Endothelial cell of hepatic sinusoid (primary cell): ENCODE results near the gene NT5C3B.
"Not testable (repeated sequence)": the region's sequence is repeated elsewhere in the genome, so short reads cannot be mapped to it uniquely, and the experiment has no call there.

ENCODE experiments used
- in situ Hi-C: cut with HindIII; loops from 2 replicates; pipeline ENCODE4 v1.10.0; 2017; ENCODE audit warnings: low sequenced_read_pairs

Gene NT5C3B

DNA sequence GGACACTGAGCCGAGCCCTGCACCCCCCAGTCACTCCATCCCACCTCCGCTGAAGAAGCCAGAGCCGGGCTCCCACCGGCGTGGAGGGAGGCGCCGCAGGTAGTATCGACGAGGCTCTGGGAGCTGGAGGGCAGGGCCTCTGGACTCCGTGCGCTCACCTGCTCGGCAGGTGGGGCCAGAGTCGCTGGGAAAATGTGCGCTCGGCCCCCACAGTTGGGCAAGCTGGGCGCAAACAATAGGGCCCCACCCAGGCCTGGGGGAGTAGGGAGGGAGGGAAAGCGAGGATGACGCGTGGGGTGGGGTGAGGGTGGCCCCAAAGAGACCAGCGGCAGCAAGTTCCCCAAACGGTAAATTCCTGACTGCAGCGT is 50.2 kb downstream of the NT5C3B start:
- in situ Hi-C loops = no loop called here

DNA sequence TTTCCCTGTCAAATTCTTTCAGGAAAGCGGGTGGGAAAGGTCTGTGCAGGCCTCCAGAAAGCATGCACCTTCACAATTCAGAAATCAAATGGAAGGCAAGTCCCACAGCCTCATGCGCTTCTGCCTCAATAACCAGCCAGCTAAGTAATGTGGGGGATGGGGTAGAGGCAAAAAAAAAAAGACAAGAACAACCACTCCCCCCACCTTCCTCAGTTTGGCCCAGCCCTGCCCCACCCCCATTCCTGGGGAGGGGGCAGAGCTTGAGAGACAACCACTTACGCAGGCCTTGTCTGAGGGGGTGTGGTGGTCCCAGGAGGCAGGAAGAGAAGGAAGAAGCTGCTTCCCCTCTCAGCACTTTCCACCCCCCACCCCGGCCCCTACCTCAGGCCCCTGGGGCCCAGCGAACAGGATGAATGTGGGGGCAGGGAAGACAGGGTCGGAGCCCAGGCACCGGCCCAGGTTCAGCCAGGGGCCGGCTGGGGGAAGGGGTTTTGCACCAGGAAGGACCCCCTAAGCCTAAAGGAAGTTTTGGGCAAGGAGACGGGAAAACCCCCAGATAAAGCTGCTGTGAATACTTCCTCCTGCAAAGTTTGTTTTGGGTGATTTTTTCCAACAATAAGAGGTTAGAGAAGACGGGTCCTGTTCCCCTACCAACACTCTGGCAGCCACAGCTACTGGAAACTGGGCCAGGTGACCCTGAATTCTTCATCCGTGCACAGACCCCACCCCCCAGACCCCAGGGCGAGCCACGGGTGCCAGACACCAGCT is 50.8 kb downstream of the NT5C3B start:
- in situ Hi-C loops = no loop called here

DNA sequence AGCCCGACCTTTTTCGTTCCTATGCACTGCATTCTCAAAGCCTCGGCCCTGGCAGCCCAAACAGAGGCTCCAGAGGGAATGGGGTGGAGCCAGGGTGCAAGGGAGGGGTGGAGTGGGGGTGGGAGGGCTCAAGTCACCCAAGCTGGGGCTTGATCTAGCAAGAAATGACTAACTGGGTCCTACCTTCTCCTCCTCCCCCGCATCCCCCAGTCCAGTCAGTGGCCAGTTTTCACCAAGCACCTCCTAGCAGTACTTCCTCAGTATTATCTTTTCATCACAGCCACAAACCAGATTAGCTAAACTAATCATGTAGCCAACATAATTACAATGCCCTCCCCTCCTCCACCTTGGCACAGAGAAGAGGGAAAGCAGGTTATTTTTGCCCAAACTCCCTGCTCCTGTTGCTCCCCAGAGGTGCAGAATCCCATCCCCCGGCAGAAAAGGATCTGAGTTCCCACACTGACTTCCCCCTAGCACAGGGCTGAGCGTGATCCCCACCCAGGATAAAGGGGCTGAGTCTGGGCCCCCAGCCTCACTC is 51.8 kb downstream of the NT5C3B start:
- in situ Hi-C loops = no loop called here

DNA sequence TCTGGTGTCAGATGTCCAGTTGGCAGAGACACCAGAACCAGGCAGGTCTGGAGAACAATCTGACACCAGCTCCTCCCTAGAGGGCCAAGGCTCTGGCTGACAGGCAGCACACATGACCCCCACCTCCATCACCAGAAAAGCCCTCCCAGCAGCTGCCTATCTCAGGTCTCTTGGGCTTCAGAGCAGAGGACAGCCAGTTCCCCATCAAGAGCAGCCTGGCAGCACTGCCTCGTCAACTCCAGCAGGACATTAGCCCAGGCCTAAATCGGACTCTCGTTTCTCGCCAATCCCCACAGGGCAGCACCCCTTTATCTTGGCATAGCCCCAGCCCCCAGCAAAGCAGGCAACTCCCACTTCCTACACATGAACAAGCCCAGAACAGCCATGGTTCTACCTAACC is 53.9 kb downstream of the NT5C3B start:
- in situ Hi-C loops = no loop called here

DNA sequence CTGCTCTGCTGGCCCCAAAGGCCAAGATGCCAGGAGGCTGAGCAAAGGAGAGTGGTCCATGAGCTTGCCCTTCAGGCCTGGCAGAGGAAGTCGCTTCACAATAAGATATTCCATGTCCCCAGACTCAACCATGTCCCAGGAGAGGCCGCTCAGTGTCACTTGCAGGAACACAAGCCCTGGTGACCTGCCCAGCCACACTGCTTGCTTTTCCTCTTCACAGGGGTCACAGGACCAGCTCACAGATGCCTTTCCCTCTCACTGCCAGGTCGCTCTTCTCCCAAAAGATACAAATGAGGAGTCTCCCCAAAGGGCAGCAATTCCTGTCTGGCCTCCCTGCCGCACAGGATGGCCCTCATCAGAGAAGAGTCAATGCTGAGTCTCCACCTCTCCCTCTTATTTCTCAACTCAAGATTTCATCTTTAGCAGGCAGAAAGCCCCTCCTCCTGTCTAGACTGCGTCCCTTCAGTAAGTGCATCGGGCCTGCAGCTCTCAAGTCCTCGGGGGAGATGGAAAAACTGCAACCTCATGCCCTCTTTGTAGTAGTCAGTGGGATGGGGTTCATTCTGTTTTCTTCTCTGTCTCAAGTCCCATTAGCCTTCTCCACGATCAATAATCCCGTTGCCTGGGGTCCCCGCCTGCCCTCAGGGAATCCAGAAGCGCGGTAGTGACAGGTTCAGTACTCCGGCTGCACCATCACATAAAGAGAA is 54.5 kb downstream of the NT5C3B start:
- in situ Hi-C loops = no loop called here

DNA sequence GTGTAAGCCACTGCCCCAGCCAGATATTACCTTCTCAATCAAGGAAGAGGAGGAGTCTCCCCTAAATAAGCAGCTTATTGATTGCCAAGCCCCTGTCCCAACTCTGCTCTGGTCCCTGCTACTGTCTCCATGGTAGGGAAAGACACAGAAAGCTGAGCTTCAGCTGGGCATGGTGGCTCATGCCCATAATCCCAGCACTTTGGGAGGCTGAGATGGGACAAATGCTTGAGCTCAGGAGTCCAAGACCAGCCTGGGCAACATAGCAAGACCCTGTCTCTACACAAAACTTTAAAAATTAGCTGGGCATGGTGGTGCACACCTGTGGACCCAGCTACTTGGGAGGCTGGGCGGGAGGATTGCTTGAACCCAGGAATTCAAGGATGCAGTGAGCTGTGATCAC is 56.1 kb downstream of the NT5C3B start:
- in situ Hi-C loops = no loop called here

DNA sequence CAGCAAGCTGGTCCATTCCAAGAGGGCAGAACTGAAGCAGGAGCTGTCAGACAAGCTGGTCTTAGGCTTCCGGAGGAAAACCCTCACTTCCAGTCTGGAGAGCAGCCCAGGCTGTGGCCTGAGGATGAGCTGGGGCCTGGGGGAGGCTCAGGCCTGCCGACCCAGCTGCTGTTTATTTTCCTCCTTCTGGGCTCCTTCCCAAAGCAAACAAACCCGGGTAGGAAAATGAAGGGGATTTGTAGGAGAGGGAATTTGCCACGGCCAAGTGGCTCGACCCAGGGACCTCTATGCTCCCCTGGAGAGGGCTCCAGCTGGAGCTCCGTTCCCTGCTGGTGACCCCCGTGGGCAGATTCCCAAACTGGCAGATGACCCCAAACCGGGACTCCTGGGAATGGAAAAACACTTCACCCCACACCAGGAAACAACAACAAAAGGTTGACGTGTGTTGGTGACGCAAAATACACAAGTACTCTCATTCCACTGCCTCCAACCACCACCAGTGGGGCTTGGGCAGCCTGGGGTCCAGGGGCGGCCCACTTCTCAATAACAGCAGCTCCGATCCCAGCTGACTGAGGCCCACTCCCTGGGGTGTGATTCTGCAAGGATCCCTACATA is 58.4 kb downstream of the NT5C3B start:
- in situ Hi-C loops = no loop called here

DNA sequence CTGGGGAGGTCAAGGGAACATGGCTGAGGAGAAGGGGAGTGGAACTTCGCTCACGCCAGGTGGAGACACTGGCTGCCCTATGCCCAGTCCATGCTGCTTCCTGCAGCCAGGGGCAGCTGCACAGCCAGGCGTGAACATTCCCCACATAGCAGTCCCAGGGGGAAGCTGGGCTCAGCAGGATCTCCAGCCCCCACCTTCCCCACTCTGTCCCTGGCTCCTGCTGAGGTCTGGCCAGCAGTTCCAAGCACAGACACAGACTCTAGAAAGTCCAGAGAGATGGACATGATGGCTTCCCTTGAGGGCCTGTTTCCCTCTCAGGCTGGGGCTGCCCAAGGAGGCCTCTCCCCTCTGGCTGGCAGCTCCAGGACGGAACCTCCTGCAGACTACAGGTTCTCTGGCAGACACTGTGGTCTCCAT is 58.9 kb downstream of the NT5C3B start:
- in situ Hi-C loops = no loop called here

DNA sequence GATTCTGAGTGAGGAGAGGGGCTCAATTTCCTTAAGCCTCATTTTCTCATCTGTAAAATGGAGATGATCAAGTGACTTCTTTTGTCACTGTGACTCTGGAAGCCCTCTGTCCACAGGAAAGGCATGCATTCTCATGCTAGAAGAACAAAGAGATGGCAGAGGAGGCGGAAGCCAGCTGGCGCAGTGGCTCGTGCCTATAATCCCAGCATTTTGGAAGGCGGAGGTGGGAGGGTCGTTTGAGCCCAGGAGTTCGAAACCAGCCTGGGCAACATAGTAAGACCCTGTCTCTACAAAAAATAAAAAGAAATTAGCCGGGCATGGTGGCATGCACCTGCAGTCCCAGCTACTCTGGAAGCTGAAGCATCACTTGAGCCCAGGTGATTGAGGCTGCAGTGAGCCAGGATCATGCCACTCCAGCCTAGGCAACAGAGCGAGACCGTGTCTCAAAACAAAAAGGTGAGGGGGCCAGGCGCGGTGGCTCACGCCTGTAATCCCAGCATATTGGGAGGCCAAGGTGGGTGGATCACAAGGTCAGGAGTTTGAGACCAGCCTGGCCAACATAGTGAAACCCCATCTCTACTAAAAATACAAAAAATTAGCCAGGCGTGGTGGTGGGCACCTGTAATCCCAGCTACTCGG is 59.7 kb downstream of the NT5C3B start:
- in situ Hi-C loops = not testable (repeated sequence)

DNA sequence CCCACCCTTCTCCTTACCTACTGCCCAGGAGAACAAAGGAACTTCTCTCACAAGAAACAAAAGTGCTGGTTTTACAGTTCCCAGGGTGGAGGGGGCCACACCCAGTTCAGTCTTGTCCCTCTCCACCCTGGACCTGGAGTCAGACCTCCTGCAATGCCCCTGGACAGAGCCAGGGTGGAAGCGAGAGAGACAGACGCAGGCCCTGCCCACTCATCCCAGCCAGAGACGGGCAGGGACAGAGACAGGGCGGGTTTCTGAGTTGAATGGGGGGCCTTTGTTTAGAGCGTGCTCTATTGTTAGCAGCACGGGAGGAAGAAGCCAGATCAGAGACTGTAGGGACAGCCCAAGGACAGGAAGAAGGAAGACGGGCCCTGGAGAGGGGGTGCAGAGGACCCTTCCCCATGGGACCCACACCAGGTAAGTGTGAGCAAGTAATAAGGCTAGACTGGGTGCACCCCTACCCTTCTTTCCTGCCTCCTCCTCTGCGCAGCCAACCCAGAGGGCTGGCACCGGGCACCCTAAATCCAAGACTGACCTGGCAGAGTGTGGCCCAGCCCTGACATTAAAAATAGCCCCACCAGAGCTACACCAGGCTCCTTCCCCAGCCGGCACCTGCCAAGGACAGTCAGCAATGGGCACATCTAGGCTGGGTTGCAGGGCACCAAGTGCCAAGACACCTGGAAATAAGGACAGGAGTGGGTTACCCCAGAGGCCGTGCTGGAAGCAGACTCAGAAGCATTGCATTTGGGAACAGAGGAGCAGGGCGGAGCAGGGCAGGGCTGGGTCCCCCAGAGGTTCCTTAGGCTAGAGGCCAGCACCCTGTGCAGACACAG is 60.4 kb downstream of the NT5C3B start:
- in situ Hi-C loops = no loop called here
